C4-2B (cell line): Measurements from ENCODE around the gene GLE1.

Source experiments
- H3K27ac ChIP-seq: fragments of 450-650 bp; 2 replicates; pipeline ENCODE4 v1.5.1; 2017
- ZFX ChIP-seq: fragments of 450-650 bp; IDR thresholded peaks from 2 replicates; pipeline ENCODE4 v1.6.1; 2017
- TF ChIP-seq, protein P1 (sequence below): fragments of 450-650 bp; conservative IDR thresholded peaks from 2 replicates; pipeline ENCODE4 v1.5.1; 2017; ENCODE audit warnings: mild to moderate bottlenecking

Gene GLE1

DNA sequence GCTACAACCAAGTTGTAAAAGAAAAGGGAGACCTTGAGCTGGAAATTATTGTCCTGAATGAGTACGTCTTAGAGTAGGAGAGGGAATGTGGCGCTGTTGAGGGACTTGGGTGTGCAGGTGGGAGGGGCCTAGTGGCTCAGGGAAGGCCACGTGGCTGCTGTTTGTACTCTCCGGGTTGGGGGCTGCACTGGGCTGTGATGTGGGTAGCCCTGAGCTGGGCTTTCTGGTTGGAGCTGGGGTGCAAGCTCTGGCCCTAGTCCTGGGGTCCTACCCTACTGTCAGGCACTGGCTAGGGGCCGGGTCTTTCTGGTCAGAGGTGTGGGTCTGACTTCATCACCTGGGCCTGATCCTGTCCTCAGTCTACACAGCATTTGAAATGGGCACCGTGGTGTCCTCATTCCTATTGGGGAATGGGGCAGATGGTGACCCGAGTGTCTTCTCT lies 19.1 kb upstream of the GLE1 start:
- H3K27ac ChIP-seq = no peak overlapping the region
- no peak for TF ChIP-seq ZFX
- TF ChIP-seq, protein P1, sequence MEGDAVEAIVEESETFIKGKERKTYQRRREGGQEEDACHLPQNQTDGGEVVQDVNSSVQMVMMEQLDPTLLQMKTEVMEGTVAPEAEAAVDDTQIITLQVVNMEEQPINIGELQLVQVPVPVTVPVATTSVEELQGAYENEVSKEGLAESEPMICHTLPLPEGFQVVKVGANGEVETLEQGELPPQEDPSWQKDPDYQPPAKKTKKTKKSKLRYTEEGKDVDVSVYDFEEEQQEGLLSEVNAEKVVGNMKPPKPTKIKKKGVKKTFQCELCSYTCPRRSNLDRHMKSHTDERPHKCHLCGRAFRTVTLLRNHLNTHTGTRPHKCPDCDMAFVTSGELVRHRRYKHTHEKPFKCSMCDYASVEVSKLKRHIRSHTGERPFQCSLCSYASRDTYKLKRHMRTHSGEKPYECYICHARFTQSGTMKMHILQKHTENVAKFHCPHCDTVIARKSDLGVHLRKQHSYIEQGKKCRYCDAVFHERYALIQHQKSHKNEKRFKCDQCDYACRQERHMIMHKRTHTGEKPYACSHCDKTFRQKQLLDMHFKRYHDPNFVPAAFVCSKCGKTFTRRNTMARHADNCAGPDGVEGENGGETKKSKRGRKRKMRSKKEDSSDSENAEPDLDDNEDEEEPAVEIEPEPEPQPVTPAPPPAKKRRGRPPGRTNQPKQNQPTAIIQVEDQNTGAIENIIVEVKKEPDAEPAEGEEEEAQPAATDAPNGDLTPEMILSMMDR = no peak

DNA sequence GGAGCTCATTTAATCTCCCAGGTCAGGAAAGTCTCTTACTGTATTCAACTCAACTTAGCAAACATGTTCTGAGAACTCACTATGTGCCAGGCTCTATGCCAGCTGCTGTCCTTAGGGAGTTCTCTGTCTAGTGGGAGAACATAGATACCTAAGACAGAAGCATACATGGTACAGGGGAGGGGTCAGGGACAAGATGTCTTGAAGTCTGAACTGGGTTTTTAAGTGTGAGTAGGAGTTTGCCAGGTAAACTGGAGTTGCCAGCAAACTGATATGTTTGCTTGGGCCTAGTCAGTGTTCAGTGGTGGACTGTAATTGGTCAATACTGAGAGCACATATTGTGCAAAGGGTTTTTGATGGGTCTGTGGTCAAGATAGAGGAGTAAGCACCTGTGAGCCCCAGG lies 18.3 kb upstream of the GLE1 start:
- no peak overlapping the region for H3K27ac ChIP-seq
- TF ChIP-seq ZFX = no peak
- TF ChIP-seq, protein P1 = no peak

DNA sequence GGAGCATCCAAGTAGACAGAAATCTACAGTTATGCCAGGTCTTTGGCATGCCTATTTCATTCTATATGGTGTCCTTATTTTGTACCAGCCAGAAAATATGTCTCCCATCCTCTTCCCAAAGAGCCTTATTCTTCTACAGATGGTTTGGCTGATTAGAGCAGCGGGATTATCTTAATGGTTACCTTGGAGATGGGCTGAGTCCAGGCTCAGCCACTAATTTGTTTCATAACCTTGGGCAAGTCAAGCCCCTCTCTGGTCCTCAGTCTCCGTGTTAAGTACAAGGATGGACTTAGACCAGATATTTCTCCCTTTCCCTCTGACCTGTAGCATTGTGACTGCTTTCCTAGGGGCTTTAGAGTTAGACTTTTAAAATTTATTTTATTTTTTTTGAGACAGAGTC lies 11.1 kb upstream of the GLE1 start:
- H3K27ac ChIP-seq = no peak overlapping the region
- TF ChIP-seq, protein P1 = no peak
- no peak for TF ChIP-seq ZFX

DNA sequence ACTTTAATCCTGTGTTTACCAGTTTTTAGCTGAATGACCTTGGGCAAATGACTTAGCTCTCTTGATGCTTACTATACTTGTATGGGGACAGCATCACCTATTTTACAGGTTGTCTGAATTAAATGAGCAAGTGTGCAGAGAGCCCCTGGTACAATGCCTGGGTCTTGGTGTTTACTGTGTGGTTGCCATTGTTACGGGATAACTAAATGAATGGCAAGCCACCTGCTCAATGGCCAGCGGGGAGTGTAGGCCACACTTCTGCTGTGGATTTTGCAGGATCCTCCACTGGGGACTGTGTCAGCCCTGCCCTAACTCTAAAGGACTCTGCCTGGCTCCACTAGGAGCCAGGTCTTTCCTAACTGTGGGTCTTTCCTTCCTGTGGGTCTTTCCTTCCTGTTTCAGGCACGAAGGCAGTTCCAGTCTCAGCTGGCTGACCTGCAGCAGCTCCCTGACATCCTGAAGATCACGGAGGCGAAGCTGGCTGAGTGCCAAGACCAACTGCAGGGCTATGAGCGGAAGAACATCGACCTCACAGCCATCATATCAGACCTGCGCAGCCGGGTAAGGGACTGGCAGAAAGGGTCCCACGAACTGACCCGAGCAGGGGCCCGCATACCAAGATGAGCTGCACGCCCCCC lies 10.3 kb upstream of the GLE1 start:
- no peak for TF ChIP-seq ZFX
- TF ChIP-seq, protein P1 = no peak
- H3K27ac ChIP-seq = no peak overlapping the region

DNA sequence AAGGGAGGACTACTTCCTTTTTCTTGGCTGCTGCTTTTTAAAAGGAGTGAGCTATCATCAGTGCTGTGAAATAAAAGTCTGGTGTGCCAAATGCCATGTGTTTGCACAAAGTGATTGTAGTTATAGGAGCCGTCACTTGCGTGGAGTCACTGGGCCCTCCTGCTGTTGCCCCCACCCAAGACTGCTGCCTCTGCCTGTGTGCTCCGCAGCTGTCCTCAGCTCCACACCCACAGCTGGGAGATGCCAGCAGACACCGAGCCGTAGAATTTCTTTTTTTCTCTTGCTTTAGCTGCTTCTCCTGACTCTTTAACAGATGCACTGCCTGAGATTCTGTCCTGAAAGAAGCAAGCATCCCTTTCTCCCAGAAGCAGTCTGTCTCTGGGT lies 9.8 kb upstream of the GLE1 start:
- TF ChIP-seq ZFX = no peak
- TF ChIP-seq, protein P1 = no peak
- H3K27ac ChIP-seq = no peak overlapping the region

DNA sequence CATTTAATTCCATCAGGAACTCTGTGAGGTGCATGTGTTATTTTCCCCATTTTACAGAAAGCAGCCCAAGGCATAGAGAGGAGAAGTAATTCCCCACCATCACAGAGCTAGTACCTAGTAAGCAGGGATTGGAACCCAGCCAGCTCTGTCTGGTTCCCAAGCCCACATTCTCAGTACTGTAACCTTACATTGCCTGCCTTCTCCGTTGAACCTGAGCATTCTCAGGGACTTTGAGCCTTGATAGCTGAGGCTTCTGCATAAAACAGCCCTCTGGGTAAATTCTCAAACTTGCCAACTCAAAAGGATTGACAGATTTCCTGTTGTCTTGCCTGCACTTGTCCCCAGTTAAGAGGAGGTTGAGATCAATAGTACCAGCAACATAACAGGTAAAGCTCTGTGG lies 9.2 kb upstream of the GLE1 start:
- TF ChIP-seq, protein P1 = no peak
- TF ChIP-seq ZFX = no peak
- H3K27ac ChIP-seq = no peak overlapping the region

DNA sequence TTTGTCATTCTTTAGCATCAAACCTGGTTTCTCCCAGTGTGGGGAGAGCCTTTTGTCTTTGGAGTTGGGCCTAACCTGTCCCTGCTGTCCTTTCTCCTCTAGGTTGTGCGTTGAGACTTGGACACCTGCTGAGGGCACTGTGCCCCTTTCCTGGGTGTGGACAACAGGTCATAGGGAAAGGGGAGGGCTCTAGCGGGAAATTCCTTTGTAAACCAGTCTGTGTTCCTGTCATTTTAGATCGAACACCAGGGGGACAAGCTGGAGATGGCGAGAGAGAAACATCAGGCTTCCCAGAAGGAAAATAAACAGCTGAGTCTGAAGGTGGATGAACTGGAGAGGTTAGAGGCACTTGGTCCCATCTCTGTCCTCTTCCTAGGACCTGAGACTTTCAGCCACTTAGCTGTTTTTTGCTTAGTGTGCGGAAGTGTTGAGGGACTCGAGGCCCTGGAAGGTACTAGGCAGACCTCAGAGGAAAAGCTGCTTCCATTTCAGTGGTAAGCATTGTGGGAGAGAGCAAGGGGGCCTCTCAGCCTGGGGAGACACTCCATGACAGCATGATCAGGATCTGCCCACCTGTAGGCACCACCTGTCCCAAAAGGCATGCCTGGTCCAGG lies 8.6 kb upstream of the GLE1 start:
- TF ChIP-seq, protein P1 = no peak
- no peak for TF ChIP-seq ZFX
- H3K27ac ChIP-seq = no peak overlapping the region
